HG03066 (cell line): ENCODE measurements around the gene GPR146.
A peak's percentile ranks its signal among the peaks of the same experiment; 100 is the strongest.
"Not testable (repeated sequence)": the region's sequence is repeated elsewhere in the genome, so short reads cannot be mapped to it uniquely, and the experiment has no call there.

Experiments used
- ATAC-seq: cut with Tn5 transposase; IDR thresholded peaks from one replicate; pipeline ENCODE4 v1.9.1; 2021; ENCODE audit warnings: low read depth; ENCODE audit not compliant: unreplicated experiment

GPR146 gene

GRCh38 chr7:1024876-1025742 lies 19.2 kb upstream of the GPR146 start:
- ATAC-seq, result no peak

GRCh38 chr7:1025743-1026581 lies 18.4 kb upstream of the GPR146 start:
- ATAC-seq, result no peak

DNA sequence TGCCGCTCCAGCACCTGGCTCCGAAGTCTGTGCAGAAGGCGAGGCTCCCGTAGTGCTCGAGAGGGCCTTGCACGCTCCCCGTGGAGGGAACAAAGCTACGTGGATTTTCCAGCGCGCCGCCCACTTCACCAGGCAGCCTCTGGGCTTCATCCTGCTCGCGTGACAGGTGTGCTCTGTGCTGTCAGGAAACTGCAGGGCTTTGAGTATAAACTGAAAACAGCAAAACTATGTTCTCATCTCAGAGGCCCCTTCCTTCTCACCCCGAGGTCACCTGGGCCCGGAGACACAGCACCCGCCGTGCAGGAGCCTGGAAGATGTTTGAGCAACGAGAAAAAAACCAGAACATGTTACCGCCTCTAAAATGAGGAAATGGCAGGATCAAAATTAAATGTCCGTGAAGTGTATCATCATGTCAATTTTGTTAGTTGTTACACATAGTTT lies 17.6 kb upstream of the GPR146 start:
- no peak for ATAC-seq

GRCh38 chr7:1027242-1028043 lies 16.9 kb upstream of the GPR146 start:
- no peak for ATAC-seq

GRCh38 chr7:1028044-1028770 lies 16.1 kb upstream of the GPR146 start:
- peak; percentile 25 for ATAC-seq

GRCh38 chr7:1028775-1029636 lies 15.3 kb upstream of the GPR146 start:
- ATAC-seq, result peak; percentile 22

DNA sequence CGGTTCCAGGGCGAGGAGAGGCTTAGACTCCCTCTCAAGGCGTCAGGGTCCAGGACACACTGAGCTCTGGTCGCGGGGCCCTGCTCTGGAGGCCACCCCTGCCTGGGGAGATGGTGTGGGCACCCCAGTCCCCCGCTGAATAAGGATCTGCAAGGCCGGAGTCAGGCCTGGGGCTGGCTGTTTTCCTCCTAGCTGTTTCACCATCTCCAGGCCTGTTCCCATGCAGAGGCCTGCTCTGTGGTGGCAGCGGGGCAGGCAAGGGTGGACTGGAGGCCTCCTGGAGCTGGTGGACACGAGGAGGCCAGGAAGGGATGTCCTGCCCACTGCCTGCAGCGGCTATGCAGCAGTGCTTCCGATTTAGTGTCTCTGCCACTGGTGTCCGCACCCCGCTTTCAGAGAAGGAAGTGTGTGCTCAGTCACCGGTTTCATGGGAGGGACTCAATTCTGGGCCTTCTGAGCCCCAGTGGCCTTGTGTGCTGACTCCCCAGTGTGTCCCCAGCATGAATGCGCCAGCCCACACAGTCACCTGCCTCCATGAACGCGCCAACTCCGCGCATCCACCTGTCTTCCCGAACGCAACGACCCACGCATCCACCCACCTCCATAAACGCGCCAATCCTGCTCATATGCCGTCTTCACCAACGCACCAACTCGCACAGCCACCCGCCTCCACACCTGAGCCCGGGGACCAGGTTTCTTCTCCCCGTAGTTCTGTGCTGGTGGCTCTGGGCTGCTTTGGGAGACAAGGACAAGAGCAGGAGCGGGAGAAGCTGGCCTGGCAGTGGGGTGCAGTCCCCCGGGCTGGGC lies 14.5 kb upstream of the GPR146 start:
- ATAC-seq, result no peak

DNA sequence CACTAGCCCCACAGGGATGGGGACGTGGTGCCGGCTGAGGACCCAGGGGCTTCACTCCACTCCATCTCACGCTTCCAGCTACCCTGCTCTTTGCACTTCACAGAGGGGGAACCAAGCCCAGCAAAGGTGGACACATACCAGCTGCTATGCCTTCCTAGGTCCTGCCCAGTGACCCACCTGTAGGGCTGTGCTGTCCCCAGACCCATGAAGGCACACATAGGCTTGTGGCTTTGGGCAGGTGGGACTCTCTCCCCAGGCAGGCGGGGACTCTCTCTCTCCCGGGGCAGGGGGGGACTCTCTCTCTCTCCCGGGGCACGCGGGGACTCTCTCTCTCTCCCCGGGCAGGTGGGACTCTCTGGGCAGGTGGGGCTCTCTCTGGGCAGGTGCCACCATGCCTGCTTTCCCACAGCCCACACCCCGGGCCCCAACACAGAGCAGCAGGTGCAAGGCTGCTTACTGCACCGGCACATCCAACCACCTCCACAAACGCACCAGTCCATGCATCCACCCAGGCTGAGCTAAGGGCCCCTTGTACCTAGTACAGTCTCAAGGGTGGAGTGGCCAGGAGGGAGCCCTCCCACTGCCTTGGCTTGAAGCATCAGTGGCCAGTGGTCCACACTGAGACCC lies 13.8 kb upstream of the GPR146 start:
- no peak for ATAC-seq

DNA sequence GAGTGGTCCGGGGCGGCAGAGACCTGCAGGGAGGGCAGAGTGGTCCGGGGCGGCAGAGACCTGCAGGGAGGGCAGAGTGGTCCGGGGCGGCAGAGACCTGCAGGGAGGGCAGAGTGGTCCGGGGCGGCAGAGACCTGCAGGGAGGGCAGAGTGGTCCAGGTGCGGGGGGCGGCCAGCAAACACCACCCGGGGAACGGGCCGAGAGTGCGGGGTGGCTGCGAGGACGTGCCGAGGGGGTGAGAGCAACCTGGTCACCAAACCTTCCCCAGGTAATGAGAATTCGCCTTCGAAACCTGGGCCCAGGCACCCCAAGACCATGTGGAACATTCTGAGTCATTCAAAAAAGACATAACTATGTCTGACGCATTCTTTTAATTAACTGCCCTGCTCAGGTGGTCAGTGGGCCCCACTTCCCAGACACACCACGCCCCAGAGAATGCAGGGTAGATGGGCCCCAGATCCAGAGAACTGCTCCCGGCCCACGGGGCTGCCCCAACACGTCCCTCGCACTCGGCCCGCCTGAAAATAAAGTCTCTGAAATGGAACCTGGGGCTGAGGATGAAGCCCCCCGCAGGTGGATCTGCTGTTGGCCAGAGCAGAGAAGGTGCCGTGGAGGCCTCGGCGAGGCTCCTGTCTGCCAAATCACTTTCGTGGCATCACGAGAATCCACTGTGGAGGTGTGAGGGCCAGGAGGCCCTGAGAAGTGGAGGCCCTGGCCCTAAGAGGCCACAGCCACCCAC lies 12.5 kb upstream of the GPR146 start:
- no peak for ATAC-seq

DNA sequence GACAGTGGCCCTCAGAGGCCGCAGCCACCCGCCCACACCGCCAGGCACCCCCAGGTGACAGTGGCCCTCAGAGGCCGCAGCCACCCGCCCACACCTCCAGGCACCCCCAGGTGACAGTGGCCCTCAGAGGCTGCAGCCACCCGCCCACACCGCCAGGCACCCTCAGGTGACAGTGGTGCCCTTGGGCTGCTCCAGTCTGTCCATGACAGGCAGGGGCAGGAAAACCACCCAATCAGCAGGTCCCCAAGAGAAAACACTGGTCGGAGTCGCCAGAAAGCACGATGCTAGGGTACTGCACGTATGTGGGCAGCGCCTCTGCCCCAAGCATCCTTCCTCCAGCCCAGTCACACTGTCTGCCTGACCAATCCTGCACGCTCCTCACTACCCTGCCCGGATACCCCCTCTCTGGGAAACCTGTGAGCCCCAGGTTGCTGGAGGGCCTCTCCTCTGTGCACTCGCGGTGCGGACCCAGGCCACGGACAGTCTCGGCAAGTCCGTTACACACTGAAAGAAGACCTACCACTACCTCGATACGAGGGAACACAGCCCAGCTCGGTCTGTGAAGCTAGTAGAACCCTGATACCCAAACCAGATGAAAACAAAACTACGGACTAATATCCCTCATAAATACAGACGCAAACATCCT lies 11.7 kb upstream of the GPR146 start:
- no peak for ATAC-seq

DNA sequence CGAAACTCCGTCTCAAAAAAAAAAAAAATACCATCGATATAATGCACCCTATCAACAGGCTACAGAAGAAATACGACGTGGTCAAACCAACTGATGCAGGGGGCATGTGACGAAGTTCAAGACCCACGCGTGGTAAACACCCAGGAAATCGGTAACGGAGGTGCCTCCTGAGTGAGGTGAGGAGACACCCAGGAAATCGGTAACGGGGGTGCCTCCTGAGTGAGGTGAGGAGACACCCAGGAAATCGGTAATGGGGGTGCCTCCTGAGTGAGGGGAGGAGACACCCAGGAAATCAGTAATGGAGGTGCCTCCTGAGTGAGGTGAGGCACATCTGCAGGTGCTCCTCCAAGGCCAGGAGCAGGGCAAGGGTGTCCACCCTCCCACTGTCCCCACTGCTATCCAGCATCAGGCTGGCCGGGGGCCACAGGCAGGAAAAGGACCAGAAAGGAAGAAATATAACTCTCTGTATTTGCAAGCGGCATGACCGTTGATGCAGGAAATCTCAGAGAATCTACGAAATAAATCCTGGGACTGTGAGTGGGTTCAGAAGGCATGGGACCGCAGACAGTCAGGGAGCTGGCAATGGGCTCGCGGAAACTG lies 10.7 kb upstream of the GPR146 start:
- ATAC-seq, result no peak

DNA sequence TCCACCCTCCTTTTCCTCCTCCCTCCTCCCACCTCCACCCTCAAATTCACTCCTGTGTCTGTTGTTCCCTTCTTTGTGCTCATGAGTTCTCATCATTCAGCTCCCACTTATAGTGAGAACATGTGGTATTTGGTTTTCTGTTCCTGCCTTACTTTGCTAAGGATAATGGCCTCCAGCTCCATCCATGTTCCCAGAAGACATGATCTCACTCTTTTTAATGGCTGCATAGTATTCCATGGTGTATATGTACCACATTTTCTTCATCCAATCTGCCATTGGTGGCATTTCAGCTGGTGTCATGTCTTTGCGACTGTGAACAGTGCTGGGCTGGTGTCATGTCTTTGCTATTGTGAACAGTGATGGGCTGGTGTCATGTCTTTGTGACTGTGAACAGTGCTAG lies 9.6 kb upstream of the GPR146 start:
- not testable (repeated sequence) for ATAC-seq

DNA sequence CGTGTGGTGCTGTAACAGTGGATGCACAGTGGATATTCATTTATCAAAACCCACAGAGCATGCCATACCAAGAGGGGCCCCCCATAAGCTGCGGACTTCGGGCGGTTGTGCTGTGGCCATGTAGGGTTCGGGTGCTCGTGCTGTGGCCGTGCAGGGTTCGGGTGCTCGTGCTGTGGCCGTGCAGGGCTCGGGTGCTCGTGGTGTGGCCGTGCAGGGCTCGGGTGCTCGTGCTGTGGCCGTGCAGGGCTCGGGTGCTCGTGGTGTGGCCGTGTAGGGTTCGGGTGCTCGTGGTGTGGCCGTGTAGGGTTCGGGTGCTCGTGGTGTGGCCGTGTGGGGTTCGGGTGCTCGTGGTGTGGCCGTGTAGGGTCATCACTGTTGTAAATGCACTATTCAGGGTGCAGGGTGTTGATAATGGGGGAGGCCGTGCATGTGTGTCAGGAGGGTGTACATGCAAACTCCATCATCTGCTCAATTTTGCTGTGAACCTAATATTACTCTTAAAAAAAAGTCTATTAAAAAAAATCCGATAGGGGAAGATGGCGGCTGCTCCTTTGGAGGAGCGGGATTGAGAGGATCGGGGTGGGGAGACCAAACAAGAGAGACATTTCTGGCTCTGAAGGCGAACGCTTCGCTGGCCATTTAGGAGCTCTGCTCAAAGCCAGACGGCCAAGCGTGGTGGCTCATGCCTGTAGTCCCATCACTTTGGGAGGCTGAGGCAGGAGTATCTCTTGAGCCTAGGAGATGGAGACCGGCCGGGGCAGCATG lies 8.0 kb upstream of the GPR146 start:
- ATAC-seq, result not testable (repeated sequence)

GRCh38 chr7:1040233-1040632 lies 4.1 kb upstream of the GPR146 start:
- not testable (repeated sequence) for ATAC-seq

DNA sequence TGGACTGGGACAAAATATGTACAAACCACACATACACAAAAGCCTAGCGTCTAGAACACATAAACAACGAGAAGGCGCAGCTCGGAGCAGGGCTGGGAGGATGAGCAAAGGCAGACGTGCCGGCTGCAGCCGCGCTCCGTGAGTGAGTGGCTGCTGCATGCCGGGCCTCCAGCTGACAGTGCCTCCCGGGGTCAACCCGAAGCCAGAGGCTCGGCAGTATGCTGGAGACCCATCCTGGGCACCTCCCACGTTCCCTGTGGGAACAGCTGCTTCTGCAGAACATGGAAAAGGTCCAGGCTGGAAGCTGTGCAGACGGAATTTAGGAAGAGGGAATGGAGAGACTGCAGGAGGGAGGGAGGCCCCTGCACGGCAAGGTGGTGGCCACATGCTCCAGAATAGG lies 3.6 kb upstream of the GPR146 start:
- no peak for ATAC-seq
